HCT116 (cell line): ENCODE data around the gene DYNC2I2. TPM values are rescaled to one million over a fixed set of nuclear protein-coding genes. Genes with fewer than 3 reads are reported as not detected.
"Not testable (repeated sequence)": the region's sequence is repeated elsewhere in the genome, so short reads cannot be mapped to it uniquely, and the experiment has no call there.

ENCODE experiments used
- ATAC-seq: fragments of 200-7000 bp; cut with Tn5 transposase; 2 replicates; pipeline ENCODE4 v1.9.1; 2020; ENCODE audit warnings: mild to moderate bottlenecking, moderate library complexity
- BruUV-seq: library from RNA; stranded (reverse); fragments of 400-500 nt; replicated peaks from 2 replicates; lab custom pipeline; 2021; lab: Mats Ljungman, UMichigan
- CTCF ChIA-PET: fragments of 300-600 bp; sonication (Branson Sonifier 250); formaldehyde crosslinking; loops from one replicate; lab custom pipeline; 2021; ENCODE audit warnings: antibody characterized with exemption; lab: Charles Lee
- POLR2A ChIA-PET: fragments of 300-600, 350-600 bp; sonication (Branson Sonifier 250); formaldehyde crosslinking; loops from one replicate; lab custom pipeline; 2021; ENCODE audit warnings: antibody characterized with exemption; lab: Charles Lee
- RAD21 ChIA-PET, 2 experiments: fragments of 300-600 bp; sonication (Branson Sonifier 250); formaldehyde crosslinking; loops; one replicate each; lab custom pipeline; 2023; ENCODE audit warnings: low total read pairs in 2 of 2; ENCODE audit not compliant: uncharacterized antibody in 2 of 2, unreplicated experiment in 2 of 2, low non-redundant PET in 1 of 2; lab: Charles Lee
- DNase-seq: peaks from one replicate; pipeline ENCODE4 v3.0.0-alpha.2; 2010; ENCODE audit warnings: low read depth, low spot score
- H2AFZ ChIP-seq: fragments of 200-600 bp; shearing (Covaris generic), sonication (generic); 2 replicates; pipeline ENCODE4 v1.6.1; 2017; ENCODE audit warnings: low read depth, mixed run types, mixed read lengths, antibody characterized with exemption, low read length; ENCODE audit not compliant: poor library complexity, severe bottlenecking
- H3K27ac ChIP-seq: 2 replicates; pipeline ENCODE4 v1.5.1; 2012; ENCODE audit warnings: low read depth, low read length
- H3K27me3 ChIP-seq: fragments of 200-600 bp; sonication (generic); 2 replicates; pipeline ENCODE4 v1.6.1; 2016; ENCODE audit warnings: mixed run types, low read length, mixed read lengths; ENCODE audit not compliant: insufficient read depth
- H3K36me3 ChIP-seq, 2 experiments: fragments of 200-500 bp in 1 of 2; fragments of 200-600 bp in 1 of 2; sonication (Bioruptor generic) in 1 of 2; sonication (generic) in 1 of 2; 2 replicates each; pipeline versions ENCODE4 v1.5.1 to v1.6.1; 2014 to 2016; ENCODE audit warnings: low read length in 2 of 2, inconsistent platforms in 1 of 2, mixed read lengths in 1 of 2, mixed run types in 1 of 2; ENCODE audit not compliant: insufficient read depth in 2 of 2, control insufficient read depth in 1 of 2
- H3K4me1 ChIP-seq, 2 experiments: fragments of 200-600 bp in 1 of 2; sonication (generic) in 1 of 2; 2 replicates each; pipeline versions ENCODE4 v1.5.1 to v1.6.1; 2012 to 2017; ENCODE audit warnings: low read length in 2 of 2, inconsistent platforms in 1 of 2, mild to moderate bottlenecking in 1 of 2, mixed read lengths in 1 of 2, mixed run types in 1 of 2, moderate library complexity in 1 of 2; ENCODE audit not compliant: insufficient read depth in 2 of 2, control insufficient read depth in 1 of 2
- H3K4me2 ChIP-seq: fragments of 200-600 bp; sonication (generic); 2 replicates; pipeline ENCODE4 v1.6.1; 2017; ENCODE audit warnings: mixed run types, low read length, mixed read lengths
- H3K4me3 ChIP-seq, 2 experiments: fragments of 200-600 bp in 1 of 2; sonication (generic) in 1 of 2; replicated peaks in 1 of 2; 2 replicates each; pipeline ENCODE4 v1.5.1; 2011 to 2016; ENCODE audit warnings: low read length in 2 of 2, control low read depth in 1 of 2, low read depth in 1 of 2, mild to moderate bottlenecking in 1 of 2, mixed read lengths in 1 of 2, mixed run types in 1 of 2
- H3K79me2 ChIP-seq: fragments of 200-600 bp; sonication (generic); 2 replicates; pipeline ENCODE4 v1.6.1; 2017; ENCODE audit warnings: mild to moderate bottlenecking, mixed run types, low read length, moderate library complexity, mixed read lengths; ENCODE audit not compliant: insufficient read depth
- H3K9ac ChIP-seq: fragments of 200-600 bp; sonication (generic); 2 replicates; pipeline ENCODE4 v1.6.1; 2016; ENCODE audit warnings: low read length, mixed read lengths
- H3K9me2 ChIP-seq: fragments of 200-600 bp; sonication (generic), shearing (Covaris generic); 2 replicates; pipeline ENCODE4 v1.6.1; 2017; ENCODE audit warnings: mixed run types, mild to moderate bottlenecking, moderate library complexity; ENCODE audit not compliant: insufficient read depth
- H3K9me3 ChIP-seq, 2 experiments: fragments of 200-500 bp in 1 of 2; fragments of 200-600 bp in 1 of 2; sonication (Bioruptor generic) in 1 of 2; sonication (generic) in 1 of 2; 2 replicates each; pipeline ENCODE4 v1.6.1; 2014 to 2017; ENCODE audit warnings: low read length in 2 of 2, mixed read lengths in 2 of 2, inconsistent platforms in 1 of 2, low read depth in 1 of 2, mild to moderate bottlenecking in 1 of 2, mixed run types in 1 of 2, moderate library complexity in 1 of 2; ENCODE audit not compliant: control insufficient read depth in 1 of 2, insufficient read depth in 1 of 2
- H4K20me1 ChIP-seq: fragments of 200-600 bp; sonication (generic), shearing (Covaris generic); 2 replicates; pipeline ENCODE4 v1.6.1; 2017; ENCODE audit warnings: mixed run types, mild to moderate bottlenecking, moderate library complexity; ENCODE audit not compliant: insufficient read depth
- CTCF ChIP-seq, 3 experiments: fragments of 200-600 bp in 1 of 3; sonication (generic) in 1 of 3; IDR thresholded peaks in 2 of 3; conservative IDR thresholded peaks in 1 of 3; 2 replicates each; pipeline ENCODE4 v1.5.1; 2012 to 2017; ENCODE audit warnings: low read depth in 2 of 3, low read length in 2 of 3, antibody characterized with exemption in 1 of 3, borderline replicate concordance in 1 of 3, control low read depth in 1 of 3, mild to moderate bottlenecking in 1 of 3, mixed read lengths in 1 of 3, mixed run types in 1 of 3, moderate library complexity in 1 of 3; ENCODE audit not compliant: insufficient read depth in 1 of 3
- EZH2phosphoT487 ChIP-seq: fragments of 200-600 bp; IDR thresholded peaks from 2 replicates; pipeline ENCODE4 v1.6.1; 2018; ENCODE audit warnings: antibody characterized with exemption, borderline replicate concordance
- TCF7L2 ChIP-seq: IDR thresholded peaks from 2 replicates; pipeline ENCODE4 v1.7.0; 2011; ENCODE audit warnings: borderline replicate concordance, inconsistent platforms; ENCODE audit not compliant: insufficient read depth, insufficient read length; ENCODE audit errors: extremely low read depth
- ZBTB33 ChIP-seq: IDR thresholded peaks from 2 replicates; pipeline ENCODE4 v1.6.1; 2011; ENCODE audit warnings: mild to moderate bottlenecking, low read length, moderate library complexity; ENCODE audit not compliant: insufficient replicate concordance; ENCODE audit errors: extremely low read depth
- ZFX ChIP-seq: fragments of 450-650 bp; IDR thresholded peaks from 2 replicates; pipeline ENCODE4 v1.6.1; 2017
- intact Hi-C: fragments of 100-400 bp; cut with micrococcal nuclease; formaldehyde crosslinking; loops from 2 replicates; pipeline ENCODE4 v1.10.0; 2022
- total RNA-seq: library from RNA; stranded (reverse); gene quantifications from one replicate; pipeline ENCODE4 v1.2.1, GENCODE V29; 2021; ENCODE audit not compliant: unreplicated experiment

Gene DYNC2I2
- total RNA-seq, 1 experiment from 2014 or later: 155 TPM

GRCh38 chr9:128701227-128701854 is 44.7 kb upstream of the DYNC2I2 start:
- ChIA-PET POLR2A (interaction anchor here (1.0 kb wide), 1 partner anchor 16 kb away, joined by 4 read pairs; no protein-coding TSS in a partner anchor), RAD21 (no interaction called here), CTCF (interaction anchor here (0.6 to 1.6 kb wide), 3 partner anchors 9 to 1254 kb away, joined by 3 to 8 read pairs (median 6); no protein-coding TSS in a partner anchor)
- H3K27me3 ChIP-seq: no peaks in the 10 kb centered on the region
- ATAC-seq: no peak
- peak overlapping the region; percentile 90 for H3K4me2 ChIP-seq
- H3K36me3 ChIP-seq: 0 out of 4 replicates have a peak, but pooled peaks cover 0 to 9% of the 10 kb centered on the region in 2 experiments
- no peak for DNase-seq
- H4K20me1 ChIP-seq: no peaks in the 10 kb centered on the region
- no peak overlapping the region for H2AFZ ChIP-seq
- H3K9me2 ChIP-seq: no peaks in the 10 kb centered on the region
- H3K9ac ChIP-seq: peak overlapping the region; percentile 95
- intact Hi-C loops: no loop called here
- no peaks in the 10 kb centered on the region for H3K9me3 ChIP-seq
- H3K79me2 ChIP-seq: peaks cover 27% of the 10 kb centered on the region
- H3K4me1 ChIP-seq: peaks cover 30 to 50% of the 10 kb centered on the region in 2 experiments
- peak overlapping the region; percentile 36 for H3K27ac ChIP-seq
- TF ChIP-seq CTCF (IDR thresholded peaks at IDR 0.05 in 2 of 3, conservative IDR thresholded peaks at IDR 0.05 in 1 of 3; ENCODE audit: borderline replicate concordance in 1 of 3, insufficient read depth in 1 of 3, low read depth in 2 of 3, low read length in 2 of 3): 0 out of 6 replicates have a peak, but pooled peaks of 1 of the 3 experiments have one; percentile 2
- no peak for TF ChIP-seq TCF7L2
- no peak for TF ChIP-seq EZH2phosphoT487
- no peak for TF ChIP-seq ZBTB33
- TF ChIP-seq ZFX: no peak
- BruUV-seq: no TSS peak
- peak overlapping the region; percentile 83 to 93 for H3K4me3 ChIP-seq

- DNase-seq, BruUV-seq, H3K27ac ChIP-seq, H3K27me3 ChIP-seq, H3K4me3 ChIP-seq, H3K36me3 ChIP-seq, H3K9me2 ChIP-seq, ATAC-seq, H3K9me3 ChIP-seq, POLR2A ChIA-PET, H3K4me2 ChIP-seq, H2AFZ ChIP-seq, CTCF ChIA-PET, intact Hi-C loops, H3K9ac ChIP-seq, RAD21 ChIA-PET, H4K20me1 ChIP-seq: not testable (repeated sequence)
- Histone ChIP-seq H3K79me2 (peaks cover 28% of the 10 kb centered on the region), H3K4me1 (peaks cover 31 to 54% of the 10 kb centered on the region in 2 experiments)
Observed at GRCh38 chr9:128699096-128699795, 42.6 kb upstream of the DYNC2I2 start.
